HepG2 (cell line): ENCODE data around the gene TECTB. TPM values are rescaled to one million over a fixed set of nuclear protein-coding genes. Genes with fewer than 3 reads are reported as not detected.

Experiments
- ELF1 ChIP-seq: sonication (generic); formaldehyde crosslinking; IDR thresholded peaks from 2 replicates; pipeline ENCODE4 v1.4.0; 2020; ENCODE audit warnings: missing genetic modification reagents
- ELK4 ChIP-seq: sonication (generic); formaldehyde crosslinking; IDR thresholded peaks from 2 replicates; pipeline ENCODE4 v1.9.0; 2021; ENCODE audit warnings: missing genetic modification reagents, borderline replicate concordance
- NBN ChIP-seq: fragments of 450-650 bp; conservative IDR thresholded peaks from 2 replicates; pipeline ENCODE4 v1.6.1; 2017
- PBX2 ChIP-seq: IDR thresholded peaks from 2 replicates; pipeline ENCODE4 v1.6.1; 2016; ENCODE audit warnings: control low read depth
- PRMT3 ChIP-seq: sonication (generic); formaldehyde crosslinking; IDR thresholded peaks from 2 replicates; pipeline ENCODE4 v1.8.1; 2022; ENCODE audit warnings: low read depth, mild to moderate bottlenecking, moderate library complexity, missing genetic modification reagents, borderline replicate concordance
- SMAD3 ChIP-seq: sonication (generic); formaldehyde crosslinking; IDR thresholded peaks from 2 replicates; pipeline ENCODE4 v1.4.0; 2020; ENCODE audit warnings: missing genetic modification reagents
- SNAPC4 ChIP-seq: sonication (generic); formaldehyde crosslinking; IDR thresholded peaks from 2 replicates; pipeline ENCODE4 v1.4.0; 2020; ENCODE audit warnings: mild to moderate bottlenecking, missing genetic modification reagents
- ZNF761 ChIP-seq: sonication (generic); formaldehyde crosslinking; conservative IDR thresholded peaks from 2 replicates; pipeline ENCODE4 v1.4.0; 2020; ENCODE audit warnings: mild to moderate bottlenecking, missing genetic modification reagents
- polyA plus RNA-seq, 8 experiments: library from polyadenylated mRNA; depleted of rRNA in 3 of 8; stranded (reverse) in 7 of 8; unstranded in 1 of 8; fragments of >200 nt; fragmentation: Illumina TruSeq in 4 of 8; extraction: Trizol in 4 of 8; gene quantifications; 2 replicates each; pipeline versions ENCODE4 v1.2.1 to v1.2.3, GENCODE V29; 2011 to 2016; ENCODE audit warnings: low read depth in 4 of 8, missing spikeins in 1 of 8, mixed read lengths in 1 of 8; ENCODE audit not compliant: insufficient read depth in 1 of 8
- total RNA-seq, 5 experiments: library from RNA; depleted of rRNA; stranded (reverse); fragments of >200 nt; fragmentation: Illumina TruSeq; extraction: Trizol; gene quantifications; 2 replicates each; pipeline ENCODE4 v1.2.3, GENCODE V29; 2016; ENCODE audit warnings: low read depth in 1 of 5
- TF ChIP-seq, protein P1 (sequence below): sonication (generic); IDR thresholded peaks from 2 replicates; pipeline ENCODE4 v1.6.1; 2016; ENCODE audit warnings: low read depth, borderline replicate concordance
- TF ChIP-seq, protein P2 (sequence below): sonication (generic); formaldehyde crosslinking; IDR thresholded peaks from 2 replicates; pipeline ENCODE4 v1.4.0; 2020; ENCODE audit warnings: missing genetic modification reagents, mild to moderate bottlenecking, borderline replicate concordance
- TF ChIP-seq, protein P3 (sequence below): sonication (generic); formaldehyde crosslinking; IDR thresholded peaks from 2 replicates; pipeline ENCODE4 v1.4.0; 2020; ENCODE audit warnings: mild to moderate bottlenecking, missing genetic modification reagents

TECTB gene
- total and polyA plus RNA-seq, 2 of the 13 experiments (the other 11 are each of a cell fraction or from before 2014, with no cell fraction given) = 0.78 to 1.8 TPM

GRCh38 chr10:112265745-112266144 lies 17.5 kb upstream of the TECTB start (continued):
- TF ChIP-seq SMAD3 (CRISPR knock-in tag) (0 out of 2 replicates have a peak, but pooled peaks have one; percentile 31), NBN (no peak), SNAPC4 (CRISPR knock-in tag) (no peak), ZNF761 (CRISPR knock-in tag) (no peak), PRMT3 (no peak), ELF1 (CRISPR knock-in tag) (no peak; the same call in 1 of the 2 replicates), ELK4 (CRISPR knock-in tag) (no peak), PBX2 (no peak)
- TF ChIP-seq, protein P1, sequence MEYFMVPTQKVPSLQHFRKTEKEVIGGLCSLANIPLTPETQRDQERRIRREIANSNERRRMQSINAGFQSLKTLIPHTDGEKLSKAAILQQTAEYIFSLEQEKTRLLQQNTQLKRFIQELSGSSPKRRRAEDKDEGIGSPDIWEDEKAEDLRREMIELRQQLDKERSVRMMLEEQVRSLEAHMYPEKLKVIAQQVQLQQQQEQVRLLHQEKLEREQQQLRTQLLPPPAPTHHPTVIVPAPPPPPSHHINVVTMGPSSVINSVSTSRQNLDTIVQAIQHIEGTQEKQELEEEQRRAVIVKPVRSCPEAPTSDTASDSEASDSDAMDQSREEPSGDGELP = peak; percentile 93
- TF ChIP-seq, protein P2, sequence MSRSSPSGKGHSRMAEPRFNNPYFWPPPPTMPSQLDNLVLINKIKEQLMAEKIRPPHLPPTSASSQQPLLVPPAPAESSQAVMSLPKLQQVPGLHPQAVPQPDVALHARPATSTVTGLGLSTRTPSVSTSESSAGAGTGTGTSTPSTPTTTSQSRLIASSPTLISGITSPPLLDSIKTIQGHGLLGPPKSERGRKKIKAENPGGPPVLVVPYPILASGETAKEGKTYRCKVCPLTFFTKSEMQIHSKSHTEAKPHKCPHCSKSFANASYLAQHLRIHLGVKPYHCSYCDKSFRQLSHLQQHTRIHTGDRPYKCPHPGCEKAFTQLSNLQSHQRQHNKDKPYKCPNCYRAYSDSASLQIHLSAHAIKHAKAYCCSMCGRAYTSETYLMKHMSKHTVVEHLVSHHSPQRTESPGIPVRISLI (CRISPR knock-in tag) = no peak
- TF ChIP-seq, protein P3, sequence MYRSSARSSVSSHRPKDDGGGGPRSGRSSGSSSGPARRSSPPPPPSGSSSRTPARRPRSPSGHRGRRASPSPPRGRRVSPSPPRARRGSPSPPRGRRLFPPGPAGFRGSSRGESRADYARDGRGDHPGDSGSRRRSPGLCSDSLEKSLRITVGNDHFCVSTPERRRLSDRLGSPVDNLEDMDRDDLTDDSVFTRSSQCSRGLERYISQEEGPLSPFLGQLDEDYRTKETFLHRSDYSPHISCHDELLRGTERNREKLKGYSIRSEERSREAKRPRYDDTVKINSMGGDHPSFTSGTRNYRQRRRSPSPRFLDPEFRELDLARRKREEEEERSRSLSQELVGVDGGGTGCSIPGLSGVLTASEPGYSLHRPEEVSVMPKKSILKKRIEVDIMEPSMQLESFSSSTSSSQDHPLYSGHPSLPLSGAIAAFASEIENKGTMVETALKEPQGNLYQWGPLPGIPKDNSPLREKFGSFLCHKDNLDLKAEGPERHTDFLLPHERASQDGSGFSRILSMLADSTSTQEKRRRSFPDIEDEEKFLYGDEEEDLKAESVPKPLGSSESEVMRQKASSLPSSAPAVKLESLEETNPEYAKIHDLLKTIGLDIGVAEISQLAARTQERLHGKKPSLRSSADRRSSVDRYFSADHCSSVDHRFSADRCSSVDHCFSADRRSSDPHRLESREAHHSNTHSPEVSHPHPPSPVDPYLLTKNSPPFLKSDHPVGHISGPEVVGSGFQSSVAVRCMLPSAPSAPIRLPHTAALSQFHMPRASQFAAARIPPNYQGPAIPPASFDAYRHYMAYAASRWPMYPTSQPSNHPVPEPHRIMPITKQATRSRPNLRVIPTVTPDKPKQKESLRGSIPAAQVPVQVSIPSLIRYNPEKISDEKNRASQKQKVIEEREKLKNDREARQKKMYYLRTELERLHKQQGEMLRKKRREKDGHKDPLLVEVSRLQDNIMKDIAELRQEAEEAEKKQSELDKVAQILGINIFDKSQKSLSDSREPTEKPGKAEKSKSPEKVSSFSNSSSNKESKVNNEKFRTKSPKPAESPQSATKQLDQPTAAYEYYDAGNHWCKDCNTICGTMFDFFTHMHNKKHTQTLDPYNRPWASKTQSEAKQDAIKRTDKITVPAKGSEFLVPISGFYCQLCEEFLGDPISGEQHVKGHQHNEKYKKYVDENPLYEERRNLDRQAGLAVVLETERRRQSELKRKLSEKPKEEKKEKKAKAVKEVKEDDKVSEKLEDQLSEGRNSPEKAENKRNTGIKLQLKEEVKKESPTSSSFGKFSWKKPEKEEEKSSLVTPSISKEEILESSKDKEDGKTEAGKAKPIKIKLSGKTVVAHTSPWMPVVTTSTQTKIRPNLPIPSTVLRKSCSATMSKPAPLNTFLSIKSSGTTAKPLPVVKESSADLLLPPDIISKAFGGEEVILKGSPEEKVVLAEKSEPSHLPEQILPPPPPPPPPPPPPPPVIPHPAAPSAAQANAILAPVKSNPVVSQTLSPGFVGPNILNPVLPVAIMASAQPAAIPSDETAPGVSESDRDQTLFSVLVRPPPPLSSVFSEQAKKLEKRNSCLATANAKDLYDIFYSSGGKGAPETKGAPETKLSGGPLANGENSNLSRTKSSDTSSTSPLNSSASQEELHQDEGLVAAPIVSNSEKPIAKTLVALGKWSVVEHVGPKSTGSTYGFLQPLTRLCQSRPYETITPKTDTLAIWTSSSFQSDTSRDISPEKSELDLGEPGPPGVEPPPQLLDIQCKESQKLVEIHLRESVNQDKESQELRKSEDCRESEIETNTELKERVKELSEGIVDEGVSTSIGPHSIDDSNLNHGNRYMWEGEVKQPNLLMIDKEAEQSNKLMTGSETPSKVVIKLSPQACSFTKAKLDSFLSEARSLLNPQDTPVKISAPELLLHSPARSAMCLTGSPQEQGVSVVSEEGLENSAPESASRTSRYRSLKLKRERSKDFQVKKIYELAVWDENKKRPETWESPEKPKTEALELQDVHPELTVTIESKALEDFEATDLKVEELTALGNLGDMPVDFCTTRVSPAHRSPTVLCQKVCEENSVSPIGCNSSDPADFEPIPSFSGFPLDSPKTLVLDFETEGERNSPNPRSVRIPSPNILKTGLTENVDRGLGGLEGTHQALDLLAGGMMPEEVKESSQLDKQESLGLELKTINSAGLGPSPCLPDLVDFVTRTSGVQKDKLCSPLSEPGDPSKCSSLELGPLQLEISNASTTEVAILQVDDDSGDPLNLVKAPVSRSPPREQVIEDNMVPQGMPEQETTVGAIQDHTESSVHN (CRISPR knock-in tag) = no peak
